Measurements from ENCODE around the gene EIF3B. TPM values are rescaled to one million over a fixed set of nuclear protein-coding genes. Genes with fewer than 3 reads are reported as not detected.

Gene EIF3B
- total and polyA plus RNA-seq, 3 donors from 2014 or later = 165 to 263 (median 237) TPM

- WGBS, 2 donors = 88 to 93% methylated on average over 24 to 27 of the region's 27 CpGs
- no peaks in the 10 kb centered on the region for H3K27me3 ChIP-seq
- intact Hi-C loops (cut with DNase I; ENCODE audit: low total_unique reads) = no loop called here
- no peak overlapping the region for H3K4me3 ChIP-seq
- DNase-seq = no peak
- no peak overlapping the region for H3K27ac ChIP-seq
- H3K36me3 ChIP-seq (ENCODE audit: low read depth, missing control alignments) = no peaks in the 10 kb centered on the region
- H3K4me1 ChIP-seq = peaks cover 23% of the 10 kb centered on the region
- TF ChIP-seq CTCF (IDR thresholded peaks at IDR 0.05) = no peak
- no peaks in the 10 kb centered on the region for H3K9me3 ChIP-seq
Measured at GRCh38 chr7:2362385-2363088, 7.9 kb downstream of the EIF3B start.

GRCh38 chr7:2369139-2369538, 14.5 kb downstream of the EIF3B start:
- TF ChIP-seq POLR2A (IDR thresholded peaks at IDR 0.05) (no peak), CTCF (IDR thresholded peaks at IDR 0.05) (no peak)
- Histone ChIP-seq H3K4me1 (no peaks in the 10 kb centered on the region), H3K36me3 (ENCODE audit: low read depth, missing control alignments) (no peaks in the 10 kb centered on the region), H3K9me3 (no peaks in the 10 kb centered on the region), H3K27ac (no peak overlapping the region), H3K4me3 (no peak overlapping the region), H3K27me3 (no peaks in the 10 kb centered on the region)
- DNase-seq = no peak
- WGBS, 2 donors = 97% methylated on average over 10 of the region's 10 CpGs
- intact Hi-C loops (cut with DNase I; ENCODE audit: low total_unique reads) = no loop called here

- intact Hi-C loops (cut with DNase I; ENCODE audit: low total_unique reads) = no loop called here
- Histone ChIP-seq H3K36me3 (ENCODE audit: low read depth, missing control alignments) (no peaks in the 10 kb centered on the region), H3K9me3 (no peaks in the 10 kb centered on the region), H3K4me1 (peaks cover 3% of the 10 kb centered on the region), H3K27ac (no peak overlapping the region), H3K27me3 (no peaks in the 10 kb centered on the region), H3K4me3 (no peak overlapping the region)
- no peak for DNase-seq
- TF ChIP-seq CTCF (IDR thresholded peaks at IDR 0.05) (no peak), POLR2A (IDR thresholded peaks at IDR 0.05) (no peak)
- 90 to 91% methylated on average over 5 to 8 of the region's 8 CpGs for WGBS, 2 donors
Measured at GRCh38 chr7:2371329-2371728, 16.7 kb downstream of the EIF3B start.

GRCh38 chr7:2372724-2373123, 18.1 kb downstream of the EIF3B start:
- TF ChIP-seq POLR2A (IDR thresholded peaks at IDR 0.05) = no peak
- TF ChIP-seq CTCF (IDR thresholded peaks at IDR 0.05) = no peak

GRCh38 chr7:2373124-2373556, 18.5 kb downstream of the EIF3B start:
- TF ChIP-seq POLR2A (IDR thresholded peaks at IDR 0.05) = no peak
- TF ChIP-seq CTCF (IDR thresholded peaks at IDR 0.05) = peak in 1 of 3 experiments; percentile 1
- 84 to 93% methylated on average over 3 to 14 of the region's 14 CpGs for WGBS, 2 donors
- peak; percentile 65 for DNase-seq
- H3K27ac ChIP-seq = no peak overlapping the region
- no peaks in the 10 kb centered on the region for H3K36me3 ChIP-seq (ENCODE audit: low read depth, missing control alignments)
- no peaks in the 10 kb centered on the region for H3K9me3 ChIP-seq
- H3K4me1 ChIP-seq = peaks cover 16% of the 10 kb centered on the region
- intact Hi-C loops (cut with DNase I; ENCODE audit: low total_unique reads) = no loop called here
- no peaks in the 10 kb centered on the region for H3K27me3 ChIP-seq
- H3K4me3 ChIP-seq = no peak overlapping the region

More at GRCh38 chr7:2372724-2373123, 18.1 kb downstream of the EIF3B start:
- Histone ChIP-seq H3K9me3 (no peaks in the 10 kb centered on the region), H3K27me3 (no peaks in the 10 kb centered on the region), H3K4me1 (peaks cover 16% of the 10 kb centered on the region), H3K4me3 (no peak overlapping the region), H3K36me3 (ENCODE audit: low read depth, missing control alignments) (no peaks in the 10 kb centered on the region), H3K27ac (no peak overlapping the region)
- intact Hi-C loops (cut with DNase I; ENCODE audit: low total_unique reads) = no loop called here
- 90 to 91% methylated on average over 14 of the region's 14 CpGs for WGBS, 2 donors
- no peak for DNase-seq

Measured in testis (tissue), 3 donors.